Spinal cord (tissue), 10 donors: ENCODE measurements around the gene CTNNA3. TPM values are rescaled to one million over a fixed set of nuclear protein-coding genes. Genes with fewer than 3 reads are reported as not detected.
"Not testable (repeated sequence)": the region's sequence is repeated elsewhere in the genome, so short reads cannot be mapped to it uniquely, and the experiment has no call there.

Source experiments
- DNase-seq, 6 donors: peaks; one replicate each; pipeline versions ENCODE4 v3.0.0 to v3.0.0-alpha.2; 2013 to 2015; ENCODE audit warnings: low spot score in 6 of 6, low read depth in 4 of 6
- H3K27ac ChIP-seq: one replicate; pipeline ENCODE4 v1.5.1; 2013; ENCODE audit warnings: low read depth, low read length, control low read depth
- H3K27me3 ChIP-seq: one replicate; pipeline ENCODE4 v1.6.1; 2013; ENCODE audit warnings: low read length; ENCODE audit not compliant: control insufficient read depth, insufficient read depth
- H3K36me3 ChIP-seq: one replicate; pipeline ENCODE4 v1.6.1; 2013; ENCODE audit warnings: low read length; ENCODE audit not compliant: control insufficient read depth, insufficient read depth
- H3K4me1 ChIP-seq: one replicate; pipeline ENCODE4 v1.6.1; 2013; ENCODE audit warnings: low read length; ENCODE audit not compliant: control insufficient read depth, insufficient read depth
- H3K4me3 ChIP-seq: one replicate; pipeline ENCODE4 v1.5.1; 2013; ENCODE audit warnings: low read depth, low read length, control low read depth
- H3K9me3 ChIP-seq: one replicate; pipeline ENCODE4 v1.6.1; 2013; ENCODE audit warnings: low read length; ENCODE audit not compliant: control insufficient read depth, insufficient read depth
- WGBS: methylation state at CpG from one replicate; pipeline ENCODE4 v1.1.5; 2013; ENCODE audit warnings: missing lambda C conversion rate; ENCODE audit not compliant: insufficient coverage; 5-methylcytosine and 5-hydroxymethylcytosine counted together
- polyA plus RNA-seq, 2 donors: library from polyadenylated mRNA; unstranded; fragments of 120-200 nt; gene quantifications; one replicate each; pipeline ENCODE4 v1.2.1, GENCODE V29; 2013; ENCODE audit not compliant: insufficient read length in 2 of 2
- total RNA-seq, 2 donors: library from RNA; depleted of rRNA in 1 of 2; stranded (reverse); fragments of 120-200 nt in 1 of 2; fragments of >200 nt in 1 of 2; gene quantifications; one replicate each; pipeline versions ENCODE4 v1.2.3 to v1.2.4, GENCODE V29; 2013 to 2014
- donor health status: healthy.

The CTNNA3 gene
- total and polyA plus RNA-seq, 4 donors, result 15.3 to 63.5 (median 41.0) TPM

DNA sequence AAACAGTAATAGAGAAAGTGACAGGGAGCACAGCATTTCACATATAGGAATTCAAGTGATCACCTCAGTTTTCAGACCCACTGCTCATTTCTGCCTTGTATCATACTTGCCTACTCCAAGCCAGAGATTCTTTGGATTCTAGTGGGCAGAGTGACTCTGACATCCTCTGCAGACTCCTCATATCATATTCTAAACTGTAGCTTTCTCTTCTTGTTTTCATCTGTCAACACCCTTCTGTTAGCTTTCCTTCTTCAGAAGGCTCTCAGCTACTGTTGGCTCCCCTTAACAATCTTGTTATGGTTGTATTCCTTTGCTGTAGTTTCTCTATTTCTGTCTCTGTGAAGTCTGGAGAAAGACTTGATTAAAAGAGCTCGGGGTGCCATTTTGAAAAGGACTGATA lies 120.5 kb downstream of the CTNNA3 start:
- Histone ChIP-seq H3K4me3 (no peak overlapping the region), H3K9me3 (no peaks in the 10 kb centered on the region), H3K4me1 (no peaks in the 10 kb centered on the region), H3K36me3 (no peaks in the 10 kb centered on the region), H3K27ac (no peak overlapping the region), H3K27me3 (no peaks in the 10 kb centered on the region)
- WGBS, result 86% methylated on average over 1 of the region's 1 CpG
- DNase-seq, result peak in 1 of 6 donors; percentile 2

DNA sequence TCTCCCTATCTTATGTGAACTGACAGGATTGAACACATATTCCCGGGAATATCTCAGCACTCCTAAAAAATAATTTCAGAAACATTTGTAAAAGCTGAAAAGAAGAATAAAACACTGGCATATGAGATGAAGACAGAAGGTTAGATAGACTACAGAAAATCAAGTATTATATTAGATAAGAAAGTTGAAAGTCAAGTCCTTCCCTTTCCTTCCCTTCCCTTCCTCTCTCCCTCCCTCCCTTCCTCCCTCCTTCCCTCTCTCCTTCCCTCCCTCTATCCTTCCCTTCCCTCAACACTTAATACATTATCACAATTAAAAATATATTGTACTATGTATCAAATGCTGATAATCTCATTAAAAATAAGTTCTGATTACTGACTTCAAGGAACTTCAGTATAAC lies 122.5 kb downstream of the CTNNA3 start:
- no CpG with 5 or more reads among the region's 1 CpG for WGBS
- Histone ChIP-seq H3K27me3 (no peaks in the 10 kb centered on the region), H3K27ac (no peak overlapping the region), H3K4me3 (no peak overlapping the region), H3K4me1 (no peaks in the 10 kb centered on the region), H3K36me3 (no peaks in the 10 kb centered on the region), H3K9me3 (no peaks in the 10 kb centered on the region)
- no peak for DNase-seq

DNA sequence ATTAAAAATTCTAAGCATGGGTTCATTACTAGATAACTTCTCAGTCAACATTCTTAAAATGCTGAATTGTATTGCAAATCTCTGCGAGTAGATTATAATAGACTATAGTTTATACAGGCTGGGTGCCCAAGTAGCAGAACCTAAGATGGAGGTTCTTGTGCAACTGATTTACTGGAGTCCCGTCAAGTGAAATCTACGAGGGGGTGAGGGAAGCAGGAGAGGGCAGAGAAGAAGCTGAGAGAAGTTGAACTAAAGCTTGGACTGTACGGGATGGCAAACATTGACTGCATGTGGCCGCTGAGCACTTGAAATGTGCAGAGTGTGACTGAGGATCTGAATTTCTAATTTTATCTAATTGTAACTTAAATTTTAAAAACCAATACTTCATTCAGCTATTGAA lies 124.5 kb downstream of the CTNNA3 start:
- no peaks in the 10 kb centered on the region for H3K4me1 ChIP-seq
- no peaks in the 10 kb centered on the region for H3K27me3 ChIP-seq
- DNase-seq, result no peak
- no peak overlapping the region for H3K27ac ChIP-seq
- no peaks in the 10 kb centered on the region for H3K9me3 ChIP-seq
- 93% methylated on average over 2 of the region's 5 CpGs for WGBS
- no peaks in the 10 kb centered on the region for H3K36me3 ChIP-seq
- no peak overlapping the region for H3K4me3 ChIP-seq

DNA sequence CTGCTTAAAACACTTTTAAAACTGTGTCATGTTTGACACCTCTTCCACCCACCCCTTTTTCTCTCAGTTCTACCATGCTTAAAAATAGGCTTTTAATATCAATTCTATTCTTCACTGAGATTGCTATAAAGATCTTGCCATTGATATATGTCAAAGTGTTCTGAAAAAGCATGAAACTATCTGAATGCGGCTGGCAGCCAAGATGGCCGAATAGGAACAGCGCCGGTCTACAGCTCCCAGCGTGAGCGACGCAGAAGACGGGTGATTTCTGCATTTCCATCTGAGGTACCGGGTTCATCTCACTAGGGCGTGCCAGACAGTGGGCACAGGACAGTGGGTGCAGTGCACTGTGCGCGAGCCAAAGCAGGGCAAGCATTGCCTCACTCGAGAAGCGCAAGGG lies 137.7 kb downstream of the CTNNA3 start:
- not testable (repeated sequence) for H3K4me3 ChIP-seq, H3K27ac ChIP-seq, H3K4me1 ChIP-seq, H3K27me3 ChIP-seq, H3K36me3 ChIP-seq, H3K9me3 ChIP-seq, DNase-seq
- WGBS, result 97% methylated on average over 12 of the region's 14 CpGs

DNA sequence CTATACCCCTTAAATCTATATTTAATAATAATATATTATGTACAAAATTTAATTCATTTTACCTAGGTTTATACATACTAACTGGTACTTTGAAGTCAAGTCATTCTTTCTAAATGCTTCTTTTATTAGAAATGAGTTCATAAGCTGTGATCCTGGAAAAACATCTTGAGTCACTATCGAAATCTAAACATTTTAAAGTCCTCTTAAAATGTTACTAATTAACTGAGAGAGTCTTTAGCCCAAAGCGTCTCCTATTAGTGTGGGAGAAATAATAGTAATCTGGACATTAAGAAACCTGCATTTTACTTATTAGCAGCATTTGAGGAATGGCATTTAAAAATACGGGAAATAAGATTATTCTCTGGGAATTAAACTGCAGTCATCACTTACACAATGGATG lies 142.7 kb downstream of the CTNNA3 start:
- Histone ChIP-seq H3K36me3 (no peaks in the 10 kb centered on the region), H3K4me3 (no peak overlapping the region), H3K4me1 (no peaks in the 10 kb centered on the region), H3K9me3 (no peaks in the 10 kb centered on the region), H3K27me3 (no peaks in the 10 kb centered on the region), H3K27ac (no peak overlapping the region)
- WGBS, result no CpG with 5 or more reads among the region's 3 CpGs
- DNase-seq, result no peak

DNA sequence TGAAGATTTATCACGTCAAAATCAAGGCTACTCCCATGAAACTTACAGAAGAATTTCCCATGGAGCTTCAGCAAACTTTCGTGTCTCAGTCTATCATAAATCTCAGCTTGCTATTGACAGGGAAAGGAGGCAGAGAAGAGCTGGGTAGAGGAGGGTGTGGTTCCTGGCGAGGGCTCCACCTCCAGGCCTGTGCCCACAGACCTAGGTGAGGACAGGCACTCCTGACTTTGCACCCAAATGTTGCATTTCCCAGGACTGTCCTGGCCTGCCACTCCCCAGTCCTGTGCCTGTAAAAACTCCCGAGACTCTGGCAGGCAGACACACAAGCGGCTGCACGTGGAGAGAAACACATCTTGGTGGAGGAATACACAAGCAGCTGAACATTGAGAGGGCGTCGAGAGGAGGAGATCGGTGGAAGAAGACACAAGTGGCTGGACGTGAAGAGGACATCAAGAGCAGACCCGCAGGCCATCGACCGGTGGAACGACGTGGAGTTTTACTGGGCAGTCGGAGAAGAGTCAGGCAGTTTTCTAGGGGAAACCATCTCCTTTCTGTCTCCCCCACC lies 145.1 kb downstream of the CTNNA3 start:
- Histone ChIP-seq H3K27ac (no peak overlapping the region), H3K27me3 (no peaks in the 10 kb centered on the region), H3K4me3 (no peak overlapping the region), H3K4me1 (no peaks in the 10 kb centered on the region), H3K36me3 (no peaks in the 10 kb centered on the region), H3K9me3 (no peaks in the 10 kb centered on the region)
- 89% methylated on average over 14 of the region's 16 CpGs for WGBS
- no peak for DNase-seq

DNA sequence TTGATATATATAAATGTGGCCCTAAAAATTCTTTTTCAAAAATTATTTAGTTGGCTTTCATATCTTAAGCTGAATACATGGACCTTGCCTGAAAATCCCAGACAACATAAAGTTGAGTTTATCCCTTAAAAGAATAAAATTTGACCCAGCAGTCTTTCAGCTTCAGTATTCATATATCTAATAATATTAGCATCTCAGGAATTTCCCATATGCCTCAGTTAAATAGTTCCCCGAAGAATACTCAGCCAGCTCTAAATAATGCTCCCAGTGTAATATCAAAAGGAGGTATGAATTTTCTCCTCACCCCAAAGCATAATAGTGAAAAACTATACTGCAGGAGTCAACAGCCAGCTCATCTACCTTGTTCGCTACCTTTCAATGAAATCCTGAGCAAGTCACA lies 145.9 kb downstream of the CTNNA3 start:
- Histone ChIP-seq H3K4me3 (no peak overlapping the region), H3K4me1 (no peaks in the 10 kb centered on the region), H3K27me3 (no peaks in the 10 kb centered on the region), H3K36me3 (no peaks in the 10 kb centered on the region), H3K27ac (peak overlapping the region; percentile 33), H3K9me3 (no peaks in the 10 kb centered on the region)
- DNase-seq, result no peak
- WGBS, result no CpG with 5 or more reads among the region's 2 CpGs

DNA sequence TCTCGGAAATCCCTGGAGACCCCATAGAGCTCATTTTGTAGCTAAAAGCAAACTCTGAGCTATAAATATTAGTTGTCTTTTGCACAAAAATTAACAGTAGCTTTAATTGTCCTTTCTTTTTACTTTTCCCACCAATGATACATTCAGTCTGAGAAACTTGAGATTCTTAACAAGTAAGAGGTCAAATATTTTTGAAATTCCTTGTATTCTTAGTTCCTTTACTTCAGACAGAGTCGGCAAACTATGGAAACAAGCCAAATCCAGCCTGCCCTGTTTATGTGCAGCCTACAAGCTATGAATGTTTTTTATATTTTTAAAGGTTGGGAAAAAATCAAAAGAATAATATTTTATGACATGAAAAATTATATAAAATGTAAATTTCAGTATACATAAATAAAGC lies 146.6 kb downstream of the CTNNA3 start:
- no peaks in the 10 kb centered on the region for H3K27me3 ChIP-seq
- no peak overlapping the region for H3K4me3 ChIP-seq
- H3K36me3 ChIP-seq, result no peaks in the 10 kb centered on the region
- no peaks in the 10 kb centered on the region for H3K9me3 ChIP-seq
- WGBS, result no CpG with 5 or more reads among the region's 2 CpGs
- H3K4me1 ChIP-seq, result no peaks in the 10 kb centered on the region
- peak overlapping the region; percentile 33 for H3K27ac ChIP-seq
- peak in 1 of 6 donors; percentile 34 for DNase-seq

DNA sequence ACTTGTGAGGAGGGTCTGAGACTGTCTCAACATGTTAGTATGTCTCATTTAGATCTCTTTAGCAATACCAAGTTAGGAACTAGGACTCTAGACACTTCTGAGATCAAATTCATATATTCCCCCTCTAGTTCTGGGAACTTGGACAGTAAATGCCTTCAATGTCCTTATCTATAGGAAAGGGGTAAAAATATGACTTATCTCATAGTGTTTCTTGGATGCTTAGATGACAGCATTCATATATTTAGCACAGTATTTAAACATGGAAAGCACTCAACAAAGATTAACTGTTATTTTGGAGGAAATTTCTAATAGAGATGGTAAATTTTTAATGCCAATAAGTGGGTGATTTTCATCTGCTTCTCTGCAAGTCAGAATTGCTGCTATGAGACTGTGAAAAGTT lies 154.6 kb downstream of the CTNNA3 start:
- no peaks in the 10 kb centered on the region for H3K4me1 ChIP-seq
- no peak overlapping the region for H3K4me3 ChIP-seq
- no peak for DNase-seq
- H3K27me3 ChIP-seq, result no peaks in the 10 kb centered on the region
- no peaks in the 10 kb centered on the region for H3K36me3 ChIP-seq
- no peak overlapping the region for H3K27ac ChIP-seq
- no peaks in the 10 kb centered on the region for H3K9me3 ChIP-seq

DNA sequence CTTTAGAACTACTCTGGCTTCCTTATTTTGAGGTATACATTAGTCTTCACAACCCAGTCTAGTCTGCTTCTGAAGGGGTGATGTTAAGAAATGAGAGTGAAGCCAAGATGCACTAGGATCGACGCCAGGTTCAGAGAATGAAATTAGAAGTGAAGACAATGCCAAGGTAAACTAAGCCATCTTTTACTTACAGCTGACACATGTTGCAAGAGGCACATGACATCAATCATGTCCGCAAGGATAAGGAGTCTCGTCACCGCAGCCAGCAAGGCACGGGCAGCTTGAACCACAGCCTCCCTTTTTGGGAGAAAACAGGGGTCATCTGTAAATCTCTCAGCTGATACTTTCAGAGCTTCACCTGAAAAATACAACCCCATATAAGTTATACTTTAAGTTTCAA lies 156.7 kb downstream of the CTNNA3 start:
- H3K27me3 ChIP-seq, result no peaks in the 10 kb centered on the region
- H3K9me3 ChIP-seq, result no peaks in the 10 kb centered on the region
- no peak for DNase-seq
- 64% methylated on average over 6 of the region's 6 CpGs for WGBS
- H3K4me3 ChIP-seq, result no peak overlapping the region
- H3K27ac ChIP-seq, result no peak overlapping the region
- H3K4me1 ChIP-seq, result no peaks in the 10 kb centered on the region
- H3K36me3 ChIP-seq, result no peaks in the 10 kb centered on the region
